Lung (tissue), 12 donors: Measurements from ENCODE around the gene CLSTN2. TPM values are rescaled to one million over a fixed set of nuclear protein-coding genes. Genes with fewer than 3 reads are reported as not detected.
A peak's percentile ranks its signal among the peaks of the same experiment; 100 is the strongest.

Experiments
- ATAC-seq: fragments of 200-7000 bp; cut with Tn5 transposase; one replicate; pipeline ENCODE4 v1.9.1; 2020; ENCODE audit warnings: moderate number of reproducible peaks; ENCODE audit not compliant: insufficient read depth, low FRiP score
- DNase-seq, 3 donors: peaks; one replicate each; pipeline ENCODE4 v3.0.0-alpha.2; 2013 to 2017
- H3K27ac ChIP-seq, 2 donors: one replicate each; pipeline ENCODE4 v1.5.1; 2013; ENCODE audit warnings: mild to moderate bottlenecking in 2 of 2, moderate library complexity in 2 of 2, control low read depth in 1 of 2, inconsistent platforms in 1 of 2, low read depth in 1 of 2, low read length in 1 of 2
- H3K27me3 ChIP-seq, 3 donors: one replicate each; pipeline ENCODE4 v1.5.1; 2013; ENCODE audit warnings: low read length in 2 of 3; ENCODE audit not compliant: control insufficient read depth in 3 of 3, insufficient read depth in 3 of 3
- H3K36me3 ChIP-seq, 4 donors: one replicate each; pipeline ENCODE4 v1.5.1; 2013; ENCODE audit warnings: low read length in 4 of 4, mild to moderate bottlenecking in 1 of 4, moderate library complexity in 1 of 4; ENCODE audit not compliant: control insufficient read depth in 4 of 4, insufficient read depth in 4 of 4
- H3K4me1 ChIP-seq, 5 donors: one replicate each; pipeline ENCODE4 v1.5.1; 2013; ENCODE audit warnings: low read length in 5 of 5, mild to moderate bottlenecking in 2 of 5, moderate library complexity in 1 of 5; ENCODE audit not compliant: control insufficient read depth in 5 of 5, insufficient read depth in 5 of 5
- H3K4me3 ChIP-seq: one replicate; pipeline ENCODE4 v1.5.1; 2013; ENCODE audit warnings: mild to moderate bottlenecking, control low read depth, moderate library complexity
- H3K9ac ChIP-seq, 2 donors: one replicate each; pipeline ENCODE4 v1.5.1; 2013; ENCODE audit warnings: low read length in 2 of 2, control low read depth in 1 of 2; ENCODE audit not compliant: insufficient read depth in 1 of 2
- H3K9me3 ChIP-seq, 4 donors: one replicate each; pipeline ENCODE4 v1.5.1; 2013; ENCODE audit warnings: low read length in 3 of 4, mild to moderate bottlenecking in 1 of 4, moderate library complexity in 1 of 4; ENCODE audit not compliant: control insufficient read depth in 4 of 4, insufficient read depth in 3 of 4
- CTCF ChIP-seq: IDR thresholded peaks from 2 replicates; pipeline ENCODE4 v1.5.1; 2012; ENCODE audit warnings: mild to moderate bottlenecking; ENCODE audit errors: control extremely low read depth, extremely low read depth
- WGBS, 2 donors: extraction: QIAGEN DNeasy Blood & Tissue Kit; methylation state at CpG; one replicate each; pipeline ENCODE4 v1.1.7; 2013; 5-methylcytosine and 5-hydroxymethylcytosine counted together
- polyA plus RNA-seq, 2 donors: library from polyadenylated mRNA; stranded (reverse); fragments of 200-250 nt; gene quantifications; one replicate each; pipeline ENCODE4 v1.2.1, GENCODE V29; 2013
- total RNA-seq, 2 donors: library from RNA; depleted of rRNA in 1 of 2; stranded (reverse); fragments of >200 nt in 1 of 2; gene quantifications; one replicate each; pipeline ENCODE4 v1.2.1, GENCODE V29; 2014 to 2021
- donor health status: control.
- donor health status: control.
- donor health status: Bipolar disorder and iron deficiency.
- donor health status: healthy.
- donor health status: DM: yes; HTN: yes; CAD: no.

CLSTN2 gene
- total and polyA plus RNA-seq, 4 donors, result 0.07 to 2.4 (median 1.3) TPM

- Histone ChIP-seq H3K27me3 (peaks cover 0 to 5% (median 0%) of the 10 kb centered on the region in 3 donors), H3K9me3 (no peaks in the 10 kb centered on the region), H3K27ac (no peak overlapping the region), H3K4me3 (no peak overlapping the region), H3K4me1 (peaks cover 0 to 17% (median 3%) of the 10 kb centered on the region in 5 donors), H3K9ac (no peak overlapping the region), H3K36me3 (no peaks in the 10 kb centered on the region)
- DNase-seq (no peak), ATAC-seq (no peak)
- no peak for TF ChIP-seq CTCF
- 82 to 87% methylated on average over 4 of the region's 4 CpGs for WGBS, 2 donors
These were observed 250.4 kb downstream of the CLSTN2 start for GRCh38 chr3:140185375-140185774.

- no peak for TF ChIP-seq CTCF
- H3K4me3 ChIP-seq, result no peak overlapping the region
- peaks cover 0 to 17% (median 3%) of the 10 kb centered on the region in 5 donors for H3K4me1 ChIP-seq
- H3K36me3 ChIP-seq, result no peaks in the 10 kb centered on the region
- no peak overlapping the region for H3K9ac ChIP-seq
- DNase-seq (peak; percentile 27 to 84 (median 75)), ATAC-seq (no peak)
- H3K9me3 ChIP-seq, result no peaks in the 10 kb centered on the region
- H3K27ac ChIP-seq, result peak overlapping the region in 1 of 2 donors; percentile 21
- peaks cover 0 to 5% (median 0%) of the 10 kb centered on the region in 3 donors for H3K27me3 ChIP-seq
These were observed 251.5 kb downstream of the CLSTN2 start for GRCh38 chr3:140186421-140186920.

- Histone ChIP-seq H3K36me3 (no peaks in the 10 kb centered on the region), H3K27me3 (peaks cover 0 to 5% (median 0%) of the 10 kb centered on the region in 3 donors), H3K9me3 (no peaks in the 10 kb centered on the region), H3K4me1 (peaks cover 0 to 17% (median 3%) of the 10 kb centered on the region in 5 donors), H3K9ac (no peak overlapping the region), H3K4me3 (no peak overlapping the region), H3K27ac (peak overlapping the region in 1 of 2 donors; percentile 21)
- WGBS, 2 donors, result 92 to 93% methylated on average over 1 of the region's 1 CpG
- no peak for TF ChIP-seq CTCF
- DNase-seq (no peak), ATAC-seq (no peak)
These were observed 252.0 kb downstream of the CLSTN2 start for GRCh38 chr3:140187028-140187427.

GRCh38 chr3:140187656-140188221 is 252.8 kb downstream of the CLSTN2 start:
- DNase-seq, result no peak
- no peak for ATAC-seq
- H3K27ac ChIP-seq, result no peak overlapping the region

More at GRCh38 chr3:140187656-140188221, 252.8 kb downstream of the CLSTN2 start:
- H3K36me3 ChIP-seq, result no peaks in the 10 kb centered on the region
- peaks cover 0 to 5% (median 0%) of the 10 kb centered on the region in 3 donors for H3K27me3 ChIP-seq
- H3K4me3 ChIP-seq, result no peak overlapping the region
- TF ChIP-seq CTCF, result no peak
- peaks cover 0 to 17% (median 3%) of the 10 kb centered on the region in 5 donors for H3K4me1 ChIP-seq
- no peak overlapping the region for H3K9ac ChIP-seq
- H3K9me3 ChIP-seq, result no peaks in the 10 kb centered on the region
- WGBS, 2 donors, result 61 to 80% methylated on average over 2 of the region's 2 CpGs
